GM18870 (cell line): ENCODE data around the gene TRAF3.
"Not testable (repeated sequence)": the region's sequence is repeated elsewhere in the genome, so short reads cannot be mapped to it uniquely, and the experiment has no call there.

Experiments
- ATAC-seq: cut with Tn5 transposase; IDR thresholded peaks from one replicate; pipeline ENCODE4 v1.9.1; 2021; ENCODE audit warnings: moderate library complexity; ENCODE audit not compliant: unreplicated experiment

Gene TRAF3

GRCh38 chr14:102826161-102826560, 48.9 kb downstream of the TRAF3 start:
- ATAC-seq: no peak

- ATAC-seq: no peak
Measured at GRCh38 chr14:102826751-102827675, 49.8 kb downstream of the TRAF3 start.

DNA sequence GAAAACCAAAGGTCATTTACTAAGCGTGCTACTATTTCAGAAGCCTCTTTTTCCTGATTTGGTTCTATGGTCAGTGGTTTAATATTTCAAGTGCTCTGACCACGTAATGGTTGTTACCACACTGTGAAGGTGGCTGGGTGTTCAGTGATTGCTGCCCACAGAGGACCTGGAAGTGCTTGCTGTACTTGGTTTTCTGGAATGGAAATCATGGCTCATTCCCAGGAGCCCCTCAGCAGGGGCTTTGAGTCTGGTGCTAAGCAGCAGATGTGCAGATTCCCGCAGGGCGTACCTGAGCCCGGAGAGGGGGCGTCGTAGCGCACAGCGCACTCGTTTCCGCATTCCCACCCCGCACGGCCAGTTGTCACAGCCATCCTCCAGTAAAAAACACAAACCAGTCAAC, 50.5 kb downstream of the TRAF3 start:
- ATAC-seq: no peak

- no peak for ATAC-seq
Measured at GRCh38 chr14:102828151-102828550, 50.9 kb downstream of the TRAF3 start.

- no peak for ATAC-seq
Measured at GRCh38 chr14:102829016-102829548, 51.8 kb downstream of the TRAF3 start.

DNA sequence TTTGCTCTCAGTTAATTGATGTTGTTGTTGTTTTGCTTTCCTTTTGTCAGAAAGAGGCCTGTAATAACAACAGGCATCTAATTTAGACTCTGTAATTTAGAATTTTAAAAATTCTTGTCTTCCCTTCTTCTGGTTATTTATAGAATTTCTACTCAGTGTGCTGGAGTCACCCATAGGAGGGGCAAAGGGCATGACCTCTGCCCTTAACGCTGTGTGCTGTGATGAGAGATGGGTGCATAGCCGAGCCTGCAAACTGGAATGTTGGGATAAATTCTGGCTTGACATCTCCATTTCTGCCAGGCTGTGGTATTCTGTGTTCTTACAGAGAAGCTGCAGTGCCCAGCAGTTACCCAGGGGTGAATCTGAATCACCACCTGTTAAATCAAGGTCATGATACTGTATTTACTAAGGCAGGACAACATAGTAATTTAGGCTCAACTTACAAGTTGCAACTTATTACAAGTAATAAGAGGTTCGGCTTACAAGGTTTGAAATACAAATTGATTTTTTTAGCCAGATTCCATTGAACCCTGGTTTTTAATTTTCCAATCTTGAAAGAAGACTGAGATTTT, 53.3 kb downstream of the TRAF3 start:
- no peak for ATAC-seq

DNA sequence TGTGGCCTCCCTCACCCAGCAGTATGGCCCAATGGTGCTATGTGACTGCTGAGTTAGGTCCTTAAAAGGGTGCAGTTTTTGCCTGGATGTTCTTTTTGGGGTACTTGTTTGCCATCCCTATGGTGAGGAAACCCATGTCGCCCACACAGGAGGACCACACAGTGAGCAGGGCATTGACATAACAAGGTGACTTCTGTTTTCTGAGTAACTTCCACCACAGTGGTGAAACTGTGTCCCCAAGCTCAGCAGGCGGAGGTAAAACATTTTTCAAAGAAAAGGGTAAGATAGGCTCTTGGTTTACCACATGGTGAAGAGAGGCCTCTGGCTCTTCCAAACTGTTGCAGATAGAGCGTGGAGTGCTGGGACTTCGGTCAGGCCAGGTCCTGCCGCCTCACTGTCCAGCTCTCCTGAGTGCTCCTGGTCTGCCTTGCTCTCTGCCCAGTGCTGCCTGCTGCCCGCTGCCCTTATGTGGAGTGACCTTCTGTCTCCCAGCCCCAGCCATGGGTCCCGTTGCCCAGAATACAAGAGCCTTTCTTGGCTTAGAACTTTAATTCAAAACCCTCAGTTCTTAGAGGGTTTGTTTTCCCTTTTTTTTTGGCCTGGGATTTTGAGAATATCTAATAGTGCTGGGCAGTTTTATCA, 54.0 kb downstream of the TRAF3 start:
- no peak for ATAC-seq

DNA sequence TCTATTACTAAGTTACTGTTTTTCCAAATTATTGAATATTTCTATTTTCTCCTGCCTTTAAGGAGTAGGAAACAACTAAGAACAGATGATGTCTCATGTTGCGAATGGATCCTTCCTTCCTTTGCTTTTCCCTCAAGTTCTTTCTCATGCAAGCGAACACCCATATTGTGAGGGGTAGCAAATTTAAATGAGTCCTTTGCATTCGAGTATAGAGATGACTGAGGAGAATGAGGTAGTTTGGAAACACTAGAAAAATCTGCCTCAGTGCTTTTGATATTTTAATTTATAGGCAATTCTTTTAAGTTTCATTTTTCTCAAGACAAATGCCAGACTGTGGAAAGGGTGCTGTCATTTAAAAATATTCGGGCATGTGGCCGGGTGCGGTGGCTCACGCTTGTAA, 56.1 kb downstream of the TRAF3 start:
- ATAC-seq: no peak

- ATAC-seq: no peak
Measured at GRCh38 chr14:102833991-102834390, 56.7 kb downstream of the TRAF3 start.

GRCh38 chr14:102835959-102836358, 58.7 kb downstream of the TRAF3 start:
- no peak for ATAC-seq

DNA sequence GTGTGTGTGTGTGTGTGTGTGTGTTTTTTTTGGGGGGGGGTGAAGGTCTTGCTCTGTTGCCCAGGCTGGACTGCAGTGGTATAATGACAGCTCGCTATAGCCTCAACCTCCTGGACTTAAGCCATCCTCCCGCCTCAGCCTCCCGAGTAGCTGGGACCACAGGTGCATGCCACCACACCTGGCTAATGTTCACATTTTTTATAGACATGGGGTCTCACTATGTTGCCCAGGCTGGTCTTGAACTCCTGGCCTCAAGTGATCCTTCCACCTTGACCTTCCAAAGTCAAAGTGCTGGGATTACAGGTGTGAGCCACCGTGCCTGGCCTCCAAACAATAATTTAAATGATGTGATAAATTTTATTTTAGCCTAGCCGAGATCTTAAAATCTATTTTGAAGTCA, 59.9 kb downstream of the TRAF3 start:
- ATAC-seq: not testable (repeated sequence)

- no peak for ATAC-seq
Measured at GRCh38 chr14:102838501-102838900, 61.3 kb downstream of the TRAF3 start.

GRCh38 chr14:102840115-102840514, 62.9 kb downstream of the TRAF3 start:
- no peak for ATAC-seq

DNA sequence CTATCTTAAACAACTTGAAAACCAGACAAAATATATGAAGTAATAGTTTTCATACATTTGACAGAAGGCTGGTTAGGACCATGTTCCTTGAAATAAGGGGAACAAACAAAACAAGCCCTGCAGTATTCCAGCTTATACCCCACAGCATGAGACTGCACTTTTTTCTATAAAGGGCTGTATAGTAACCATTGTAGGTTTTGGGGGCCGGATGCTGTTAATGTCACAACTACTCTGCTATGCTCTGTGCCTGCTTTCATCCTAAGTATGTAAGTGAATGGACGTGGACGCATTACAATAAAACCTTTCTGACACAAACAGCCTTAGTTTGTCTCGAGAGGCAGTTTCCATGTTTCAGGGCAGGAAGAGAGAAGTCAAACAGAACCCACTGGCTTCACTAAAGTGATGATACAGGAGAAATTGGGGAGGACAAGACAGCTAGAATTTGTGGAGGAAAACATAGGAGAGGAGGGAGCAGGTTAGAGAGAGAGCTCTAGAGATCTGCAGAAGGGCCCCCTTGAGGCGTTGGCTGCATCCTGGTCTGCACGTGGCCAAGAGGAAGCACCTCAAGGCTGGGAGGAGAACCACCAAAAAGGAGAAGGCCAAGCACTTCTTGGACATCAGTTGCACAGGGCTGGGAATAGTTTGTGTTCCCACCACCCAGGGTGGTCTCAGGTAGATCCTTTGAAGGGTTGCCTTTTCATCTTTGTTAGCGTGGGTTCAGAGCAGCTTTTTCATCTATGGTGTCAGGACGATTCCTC, 63.7 kb downstream of the TRAF3 start:
- no peak for ATAC-seq

- no peak for ATAC-seq
Measured at GRCh38 chr14:102848830-102849525, 71.7 kb downstream of the TRAF3 start.

DNA sequence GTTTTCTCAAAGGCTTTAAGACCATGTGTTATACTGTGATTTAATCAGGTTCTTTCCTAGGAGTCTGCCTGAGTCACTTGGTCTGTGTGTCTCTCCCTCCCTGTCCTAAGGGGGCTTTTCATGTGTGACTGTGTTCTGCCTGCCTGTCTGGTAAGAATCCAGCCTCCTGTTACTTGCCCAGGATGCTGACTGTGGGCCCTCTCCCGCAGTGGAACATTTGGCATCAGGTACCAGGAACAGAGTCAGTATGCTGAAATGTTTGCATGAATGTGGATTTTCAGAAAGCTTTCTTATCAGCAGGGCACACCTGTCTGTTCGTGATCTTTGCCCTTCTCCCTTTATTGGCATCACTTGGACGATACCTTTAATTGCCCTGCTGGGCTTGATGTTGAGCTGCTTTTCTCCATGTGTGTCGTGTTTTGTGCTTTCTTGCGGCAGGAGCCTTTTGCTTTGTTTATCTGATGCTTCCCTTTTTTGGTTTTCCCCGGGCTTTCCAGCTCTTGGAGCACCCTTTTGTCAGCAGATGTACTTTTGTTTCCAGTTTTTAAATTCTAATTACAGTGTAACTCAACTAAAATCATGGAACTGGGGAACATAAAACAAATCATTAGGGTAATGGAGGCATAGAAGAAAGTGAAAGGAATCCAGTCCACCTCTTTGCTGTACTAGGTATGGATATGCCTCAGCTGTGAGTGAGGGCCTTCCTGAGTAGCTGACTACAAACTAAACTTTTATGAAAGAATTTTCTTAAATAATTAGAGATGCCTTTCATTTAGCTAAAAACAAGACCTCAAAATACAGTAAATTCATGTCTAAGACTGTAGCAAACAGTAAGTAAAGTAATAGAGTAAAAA, 72.5 kb downstream of the TRAF3 start:
- ATAC-seq: no peak

- no peak for ATAC-seq
Measured at GRCh38 chr14:102853648-102854047, 76.4 kb downstream of the TRAF3 start.

GRCh38 chr14:102854091-102854703, 76.9 kb downstream of the TRAF3 start:
- no peak for ATAC-seq

GRCh38 chr14:102856179-102856578, 78.9 kb downstream of the TRAF3 start:
- no peak for ATAC-seq
